HG03342 (cell line): Measurements from ENCODE around the gene CNTLN.
"Not testable (repeated sequence)": the region's sequence is repeated elsewhere in the genome, so short reads cannot be mapped to it uniquely, and the experiment has no call there.

Source experiments
- ATAC-seq: cut with Tn5 transposase; IDR thresholded peaks from one replicate; pipeline ENCODE4 v1.9.1; 2021; ENCODE audit warnings: mild to moderate bottlenecking, moderate library complexity; ENCODE audit not compliant: unreplicated experiment

Gene CNTLN

DNA sequence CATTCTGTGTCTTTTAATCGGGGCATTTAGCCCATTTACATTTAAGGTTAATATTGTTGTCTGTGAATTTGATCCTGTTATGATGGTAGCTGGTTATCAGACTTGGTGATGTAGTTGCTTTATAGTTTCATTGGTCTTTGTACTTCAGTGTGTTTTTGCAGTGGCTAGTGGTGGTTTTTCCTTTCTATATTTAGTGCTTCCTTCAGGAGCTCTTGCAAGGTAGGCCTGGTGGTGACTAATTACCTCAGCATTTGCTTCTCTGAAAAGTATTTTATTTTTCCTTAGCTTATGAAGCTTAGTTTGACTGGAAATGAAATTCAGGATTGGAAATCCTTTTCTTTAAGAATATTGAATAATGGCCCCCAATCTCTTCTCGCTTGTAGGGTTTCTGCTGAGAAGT, 156.9 kb downstream of the CNTLN start:
- no peak for ATAC-seq

GRCh38 chr9:17293685-17294084, 158.8 kb downstream of the CNTLN start:
- no peak for ATAC-seq

- no peak for ATAC-seq
Measured at GRCh38 chr9:17294822-17295624, 160.2 kb downstream of the CNTLN start.

DNA sequence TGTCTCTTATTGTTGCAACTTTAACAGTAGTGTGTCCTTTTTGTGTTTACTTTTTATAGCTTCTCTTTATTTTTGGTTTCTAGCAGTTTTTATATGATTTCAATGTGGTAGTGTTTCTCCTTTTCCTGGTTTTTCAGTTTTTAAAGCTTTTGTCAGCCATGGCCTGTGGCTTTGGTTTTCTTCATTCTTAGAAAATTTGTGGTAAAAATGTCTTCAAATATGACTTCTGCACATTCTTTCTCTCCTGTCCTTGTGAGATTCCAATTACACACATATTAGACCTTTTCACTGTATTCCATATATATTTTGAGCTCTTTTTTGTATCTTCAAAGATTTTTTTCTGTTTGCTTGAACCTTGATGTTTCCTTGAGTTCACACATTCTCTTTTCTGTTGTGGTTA, 180.5 kb downstream of the CNTLN start:
- ATAC-seq: no peak

DNA sequence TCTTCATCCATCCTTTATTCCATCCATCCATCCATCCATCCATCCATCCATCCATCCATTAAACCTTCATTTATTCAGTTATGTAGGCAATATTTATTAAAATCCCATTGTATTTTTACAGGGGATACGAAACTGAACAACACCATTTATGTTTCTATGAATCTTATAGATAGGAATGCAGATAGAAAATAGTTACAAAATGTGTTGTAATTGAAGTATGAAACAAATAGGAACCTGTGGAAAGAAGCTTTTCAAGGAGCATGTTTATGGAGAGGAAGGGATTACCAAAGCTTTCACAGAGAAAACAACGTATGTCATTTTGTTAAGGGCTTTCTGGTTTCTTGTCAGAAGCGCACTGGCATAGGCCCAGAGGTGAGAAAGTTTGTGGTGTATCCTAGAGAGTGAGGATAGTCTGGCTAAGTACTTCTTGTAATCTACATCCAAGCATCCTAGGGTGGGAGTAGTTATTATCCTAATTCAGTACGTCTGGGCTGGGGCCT, 184.0 kb downstream of the CNTLN start:
- no peak for ATAC-seq

- ATAC-seq: no peak
Measured at GRCh38 chr9:17319864-17320263, 185.0 kb downstream of the CNTLN start.

- no peak for ATAC-seq
Measured at GRCh38 chr9:17322882-17323864, 188.3 kb downstream of the CNTLN start.

GRCh38 chr9:17328331-17328730, 193.5 kb downstream of the CNTLN start:
- ATAC-seq: no peak

GRCh38 chr9:17330097-17330496, 195.3 kb downstream of the CNTLN start:
- ATAC-seq: no peak

GRCh38 chr9:17332115-17332514, 197.3 kb downstream of the CNTLN start:
- ATAC-seq: no peak

DNA sequence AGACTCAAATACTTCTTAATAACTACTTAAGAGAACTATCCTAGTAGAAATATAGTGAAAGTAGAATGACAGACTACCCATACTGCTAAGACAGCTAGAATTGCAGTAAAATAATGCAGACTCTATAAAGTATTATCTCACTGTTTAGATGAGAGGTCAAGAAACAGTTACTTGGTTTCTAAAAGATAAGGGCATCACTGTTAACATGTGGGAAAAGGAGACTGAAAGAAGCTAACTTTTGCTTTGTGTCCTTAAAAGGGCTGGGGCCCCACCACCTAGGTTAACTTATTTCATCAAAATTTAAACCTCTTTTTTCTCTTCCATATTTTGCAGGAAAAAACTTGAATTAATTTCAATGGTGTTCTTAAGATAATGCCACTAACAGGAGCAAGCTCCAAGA, 204.3 kb downstream of the CNTLN start:
- ATAC-seq: no peak

GRCh38 chr9:17342696-17343095, 207.9 kb downstream of the CNTLN start:
- ATAC-seq: no peak

DNA sequence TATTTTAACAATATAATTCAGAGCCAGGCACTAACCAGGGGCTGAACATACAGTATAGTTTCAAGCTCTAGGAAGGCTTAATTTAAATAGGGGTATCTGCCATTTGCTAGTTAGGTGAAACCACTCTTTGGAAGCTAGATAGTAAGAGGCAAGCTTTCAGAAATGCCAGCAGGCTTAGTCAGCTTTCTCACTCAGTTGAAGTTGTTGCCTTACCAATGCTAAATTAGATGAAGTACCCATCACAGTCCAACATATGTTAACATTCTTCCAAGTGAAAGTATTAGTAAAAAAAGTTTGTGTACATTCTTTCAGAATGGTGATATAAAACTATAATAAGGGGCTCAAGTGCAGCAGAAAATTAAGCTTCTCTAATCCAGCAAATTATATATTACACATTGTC, 215.0 kb downstream of the CNTLN start:
- ATAC-seq: no peak

GRCh38 chr9:17354006-17354405, 219.2 kb downstream of the CNTLN start:
- ATAC-seq: not testable (repeated sequence)

- ATAC-seq: no peak
Measured at GRCh38 chr9:17361378-17361777, 226.5 kb downstream of the CNTLN start.

DNA sequence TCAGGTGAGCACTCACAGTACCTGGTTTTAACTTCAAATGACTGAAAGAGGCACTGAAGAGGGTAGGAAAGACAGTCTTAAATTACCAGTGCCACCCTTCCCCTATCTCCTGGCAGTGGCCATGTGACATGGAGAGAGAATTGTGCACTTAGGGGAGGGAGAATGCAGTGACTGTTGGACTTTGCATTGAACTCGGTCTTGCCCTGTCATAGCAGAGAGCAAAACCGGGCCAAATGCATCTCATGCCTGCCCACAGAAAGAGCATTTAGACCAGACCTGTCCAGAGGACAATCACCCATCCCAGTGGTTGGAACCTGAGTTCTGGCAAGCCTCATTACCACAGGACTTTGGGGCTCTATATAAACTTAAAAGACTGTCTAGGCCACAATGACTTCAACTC, 232.2 kb downstream of the CNTLN start:
- no peak for ATAC-seq

DNA sequence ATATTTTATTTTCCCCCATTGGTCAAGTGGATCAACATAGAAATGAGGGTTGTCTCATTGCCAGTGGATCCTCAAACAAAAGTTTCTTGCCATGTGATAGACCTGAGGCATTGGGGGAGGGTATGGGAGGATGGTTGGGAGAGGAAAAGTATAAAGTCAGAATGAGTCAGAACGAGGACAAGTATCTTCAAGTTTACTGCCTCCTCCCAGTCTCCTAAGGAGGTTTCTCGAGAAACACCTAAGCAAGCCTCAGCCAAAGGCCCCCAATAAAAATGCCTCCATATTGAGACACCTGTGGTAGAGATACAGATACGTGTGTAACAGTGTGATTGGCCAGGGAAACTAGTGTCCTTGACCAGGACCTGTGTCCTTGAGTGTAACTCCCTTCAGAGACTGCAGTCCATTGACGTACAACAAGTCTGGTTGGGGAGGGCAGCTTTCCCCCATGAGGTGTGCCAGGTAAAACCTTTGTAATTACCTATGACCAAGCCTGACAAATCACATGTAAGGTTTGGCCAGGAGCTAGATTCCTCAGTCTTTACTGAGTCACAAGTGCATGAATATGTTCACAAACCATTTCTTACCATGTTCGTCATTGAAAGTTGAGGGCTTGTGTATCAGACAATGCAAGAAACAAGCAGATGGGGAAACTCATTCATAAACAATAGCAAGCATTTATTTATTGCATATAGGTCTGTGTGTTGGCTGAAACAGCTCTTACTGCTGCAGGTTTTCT, 245.5 kb downstream of the CNTLN start:
- ATAC-seq: no peak

GRCh38 chr9:17387565-17387964, 252.7 kb downstream of the CNTLN start:
- no peak for ATAC-seq

GRCh38 chr9:17389026-17389425, 254.2 kb downstream of the CNTLN start:
- ATAC-seq: no peak

DNA sequence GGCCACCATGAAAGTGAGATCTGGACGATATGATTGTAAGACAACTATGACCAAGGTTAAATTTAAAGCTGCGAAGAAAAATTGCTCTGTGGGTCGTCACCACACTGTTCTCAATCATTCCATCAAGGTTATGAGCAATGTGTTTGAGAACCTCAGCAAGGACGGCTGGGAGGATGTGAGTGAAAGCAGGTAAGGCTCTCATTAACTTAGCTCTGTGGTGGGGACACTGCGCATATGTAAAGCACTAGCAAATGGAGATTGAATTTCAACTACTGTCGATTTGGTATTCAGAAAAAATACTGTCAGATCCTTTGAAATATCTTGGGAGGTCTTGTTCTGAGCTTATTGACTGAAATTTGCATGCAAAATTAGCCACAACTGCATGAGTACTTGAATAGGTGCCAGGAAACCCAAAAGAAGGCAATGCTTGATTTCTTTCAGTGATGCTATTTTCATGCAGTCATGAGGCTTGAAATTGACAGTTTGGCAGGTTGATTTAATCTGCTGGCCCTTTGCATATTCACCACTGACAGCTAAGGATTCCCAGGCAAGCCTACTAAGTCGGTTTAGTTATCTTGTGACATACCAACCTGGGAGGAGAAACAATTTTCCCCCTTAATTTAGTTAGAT, 260.2 kb downstream of the CNTLN start:
- no peak for ATAC-seq
